ENCODE results near the gene ECI2. TPM values are rescaled to one million over a fixed set of nuclear protein-coding genes. Genes with fewer than 3 reads are reported as not detected.
"Not testable (repeated sequence)": the region's sequence is repeated elsewhere in the genome, so short reads cannot be mapped to it uniquely, and the experiment has no call there.

ECI2 gene
- total and polyA plus RNA-seq, 2 donors (not counting 1 experiment from before 2014, with no cell fraction given): 15.2 to 28.3 TPM

- no peak overlapping the region for H3K4me3 ChIP-seq (ENCODE audit: control extremely low read depth in 1 of 5, extremely low read depth in 1 of 5, insufficient read depth in 1 of 5, low read depth in 2 of 5, low read length in 4 of 5)
- intact Hi-C loops (cut with micrococcal nuclease): no loop called here
- H3K27ac ChIP-seq (ENCODE audit: low read length in 2 of 2): no peak overlapping the region
- Mint-ChIP-seq H3K4me1 (no peaks in the 10 kb centered on the region), H3K27ac (no peak overlapping the region), H3K27me3 (peaks cover 5% of the 10 kb centered on the region), H3K9me3 (ENCODE audit: insufficient read depth) (peaks cover 5% of the 10 kb centered on the region), H3K4me3 (no peak overlapping the region)
- H2AFZ ChIP-seq (ENCODE audit: insufficient read depth, low read depth, low read length, poor library complexity, severe bottlenecking): no peak overlapping the region
- no peak overlapping the region for H3K4me2 ChIP-seq (replicated peaks; ENCODE audit: low read depth, low read length, poor library complexity, severe bottlenecking)
- no peak for ATAC-seq (ENCODE audit: low read depth)
- peaks cover 0 to 12% of the 10 kb centered on the region in 2 experiments for H3K36me3 ChIP-seq (replicated peaks in 1 of 2; ENCODE audit: control extremely low read depth in 1 of 2, control insufficient read depth in 1 of 2, extremely low read depth in 1 of 2, insufficient read depth in 2 of 2, low read length in 1 of 2)
- ChIA-PET CTCF (interaction anchor here (1.2 kb wide), 1 partner anchor 43 kb away, joined by 3 read pairs; no protein-coding TSS in a partner anchor), POLR2A (no interaction called here)
- TF ChIP-seq, protein P1, sequence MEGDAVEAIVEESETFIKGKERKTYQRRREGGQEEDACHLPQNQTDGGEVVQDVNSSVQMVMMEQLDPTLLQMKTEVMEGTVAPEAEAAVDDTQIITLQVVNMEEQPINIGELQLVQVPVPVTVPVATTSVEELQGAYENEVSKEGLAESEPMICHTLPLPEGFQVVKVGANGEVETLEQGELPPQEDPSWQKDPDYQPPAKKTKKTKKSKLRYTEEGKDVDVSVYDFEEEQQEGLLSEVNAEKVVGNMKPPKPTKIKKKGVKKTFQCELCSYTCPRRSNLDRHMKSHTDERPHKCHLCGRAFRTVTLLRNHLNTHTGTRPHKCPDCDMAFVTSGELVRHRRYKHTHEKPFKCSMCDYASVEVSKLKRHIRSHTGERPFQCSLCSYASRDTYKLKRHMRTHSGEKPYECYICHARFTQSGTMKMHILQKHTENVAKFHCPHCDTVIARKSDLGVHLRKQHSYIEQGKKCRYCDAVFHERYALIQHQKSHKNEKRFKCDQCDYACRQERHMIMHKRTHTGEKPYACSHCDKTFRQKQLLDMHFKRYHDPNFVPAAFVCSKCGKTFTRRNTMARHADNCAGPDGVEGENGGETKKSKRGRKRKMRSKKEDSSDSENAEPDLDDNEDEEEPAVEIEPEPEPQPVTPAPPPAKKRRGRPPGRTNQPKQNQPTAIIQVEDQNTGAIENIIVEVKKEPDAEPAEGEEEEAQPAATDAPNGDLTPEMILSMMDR (IDR thresholded peaks at IDR 0.05): no peak
- TF ChIP-seq EZH2 (IDR thresholded peaks at IDR 0.05; ENCODE audit: borderline replicate concordance, insufficient read depth, low read depth, low read length, poor library complexity, severe bottlenecking): no peak
- no peaks in the 10 kb centered on the region for H3K27me3 ChIP-seq (replicated peaks in 1 of 4; ENCODE audit: control extremely low read depth in 1 of 4, control insufficient read depth in 3 of 4, insufficient read depth in 4 of 4, low read length in 3 of 4)
- 100% methylated on average over 2 of the region's 3 CpGs for WGBS (ENCODE audit: insufficient coverage)
- no peak for DNase-seq
- no peaks in the 10 kb centered on the region for H4K20me1 ChIP-seq (ENCODE audit: control insufficient read depth, insufficient read depth, low read length, poor library complexity, severe bottlenecking)
- H3K9ac ChIP-seq (ENCODE audit: low read length): no peak overlapping the region
- H3K9me3 ChIP-seq (ENCODE audit: control extremely low read depth in 1 of 3, control insufficient read depth in 2 of 3, insufficient read depth in 1 of 3, low read length in 2 of 3): peaks cover 0 to 4% (median 4%) of the 10 kb centered on the region in 3 donors
- H3K4me1 ChIP-seq (ENCODE audit: control insufficient read depth in 2 of 2, insufficient read depth in 2 of 2, low read length in 2 of 2): no peaks in the 10 kb centered on the region
- no peaks in the 10 kb centered on the region for H3K79me2 ChIP-seq (ENCODE audit: control insufficient read depth, insufficient read depth, low read length)
Observed at GRCh38 chr6:4112366-4112765, 23.0 kb downstream of the ECI2 start.

- H3K9me3 ChIP-seq (ENCODE audit: control extremely low read depth in 1 of 3, control insufficient read depth in 2 of 3, insufficient read depth in 1 of 3, low read length in 2 of 3); H2AFZ ChIP-seq (ENCODE audit: insufficient read depth, low read depth, low read length, poor library complexity, severe bottlenecking); H3K4me1 ChIP-seq (ENCODE audit: control insufficient read depth in 2 of 2, insufficient read depth in 2 of 2, low read length in 2 of 2); H3K4me3 ChIP-seq (ENCODE audit: control extremely low read depth in 1 of 5, extremely low read depth in 1 of 5, insufficient read depth in 1 of 5, low read depth in 2 of 5, low read length in 4 of 5); H3K4me1 Mint-ChIP-seq; DNase-seq; POLR2A ChIA-PET; H4K20me1 ChIP-seq (ENCODE audit: control insufficient read depth, insufficient read depth, low read length, poor library complexity, severe bottlenecking); H3K27me3 Mint-ChIP-seq; H3K9ac ChIP-seq (ENCODE audit: low read length); H3K27me3 ChIP-seq (replicated peaks in 1 of 4; ENCODE audit: control extremely low read depth in 1 of 4, control insufficient read depth in 3 of 4, insufficient read depth in 4 of 4, low read length in 3 of 4); intact Hi-C loops (cut with micrococcal nuclease); CTCF ChIA-PET; H3K27ac ChIP-seq (ENCODE audit: low read length in 2 of 2); H3K27ac Mint-ChIP-seq; ATAC-seq (ENCODE audit: low read depth); H3K36me3 ChIP-seq (replicated peaks in 1 of 2; ENCODE audit: control extremely low read depth in 1 of 2, control insufficient read depth in 1 of 2, extremely low read depth in 1 of 2, insufficient read depth in 2 of 2, low read length in 1 of 2); H3K9me3 Mint-ChIP-seq (ENCODE audit: insufficient read depth); H3K4me3 Mint-ChIP-seq; H3K79me2 ChIP-seq (ENCODE audit: control insufficient read depth, insufficient read depth, low read length); H3K4me2 ChIP-seq (replicated peaks; ENCODE audit: low read depth, low read length, poor library complexity, severe bottlenecking): not testable (repeated sequence)
- WGBS (ENCODE audit: insufficient coverage): no CpG with 5 or more reads among the region's 4 CpGs
Observed at GRCh38 chr6:4109363-4109815, 26.0 kb downstream of the ECI2 start.

Data from B cell (primary cell).